Measurements from ENCODE around the gene RSBN1L. TPM values are rescaled to one million over a fixed set of nuclear protein-coding genes. Genes with fewer than 3 reads are reported as not detected.
A peak's percentile ranks its signal among the peaks of the same experiment; 100 is the strongest.
"Not testable (repeated sequence)": the region's sequence is repeated elsewhere in the genome, so short reads cannot be mapped to it uniquely, and the experiment has no call there.

RSBN1L gene
- total RNA-seq, 1 donor from 2014 or later = 24.7 TPM

DNA sequence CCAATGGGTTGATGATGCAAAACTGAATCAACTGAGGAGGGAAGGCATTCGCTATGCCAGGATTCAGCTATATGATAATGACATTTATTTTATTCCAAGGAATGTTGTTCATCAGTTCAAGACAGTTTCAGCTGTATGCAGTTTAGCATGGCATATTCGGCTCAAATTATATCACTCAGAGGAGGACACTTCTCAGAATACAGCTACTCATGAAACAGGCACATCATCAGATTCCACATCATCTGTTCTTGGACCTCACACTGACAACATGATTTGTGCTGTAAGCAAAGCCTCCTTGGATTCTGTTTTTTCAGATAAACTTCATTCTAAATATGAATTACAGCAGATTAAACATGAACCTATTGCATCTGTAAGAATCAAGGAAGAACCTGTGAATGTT is 82.3 kb downstream of the RSBN1L start:
- DNase-seq = no peak

DNA sequence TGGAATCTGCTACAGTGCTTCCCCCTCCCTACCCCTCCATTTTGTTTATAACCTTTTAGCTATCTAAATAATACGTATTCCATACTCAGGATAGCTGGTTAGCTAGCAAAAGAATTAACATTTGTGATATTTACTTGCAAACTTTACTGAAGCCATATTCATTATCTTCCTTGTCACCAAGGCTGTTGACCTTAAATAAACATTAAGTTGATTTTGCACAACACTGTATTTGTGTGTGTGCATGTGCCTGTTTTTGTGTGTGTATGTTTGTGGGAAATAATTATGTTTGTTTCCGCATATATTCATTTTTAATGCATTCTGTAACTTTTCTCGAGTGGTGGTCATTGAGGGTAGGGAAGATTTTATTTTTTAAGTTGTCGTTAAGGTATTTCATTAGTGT is 86.1 kb downstream of the RSBN1L start:
- no peak for DNase-seq

DNA sequence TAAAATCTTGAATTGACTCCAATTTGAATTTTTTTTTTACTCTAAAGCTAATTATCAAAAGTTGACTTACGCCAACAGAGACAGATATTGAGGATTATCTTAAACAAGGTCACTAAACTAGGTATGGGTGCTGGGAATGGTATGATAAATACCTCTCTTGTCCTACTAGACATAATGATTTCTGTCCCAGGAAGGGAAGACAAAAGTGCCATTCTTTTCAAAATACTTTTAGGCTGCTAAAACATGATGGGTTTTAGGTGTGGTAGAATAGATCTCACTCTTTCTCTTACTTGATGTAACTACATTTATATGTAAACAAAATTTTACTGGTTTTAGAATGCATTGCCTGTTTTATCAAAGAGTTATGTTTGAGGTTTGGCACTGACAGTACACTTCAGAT is 86.9 kb downstream of the RSBN1L start:
- no peak for DNase-seq

DNA sequence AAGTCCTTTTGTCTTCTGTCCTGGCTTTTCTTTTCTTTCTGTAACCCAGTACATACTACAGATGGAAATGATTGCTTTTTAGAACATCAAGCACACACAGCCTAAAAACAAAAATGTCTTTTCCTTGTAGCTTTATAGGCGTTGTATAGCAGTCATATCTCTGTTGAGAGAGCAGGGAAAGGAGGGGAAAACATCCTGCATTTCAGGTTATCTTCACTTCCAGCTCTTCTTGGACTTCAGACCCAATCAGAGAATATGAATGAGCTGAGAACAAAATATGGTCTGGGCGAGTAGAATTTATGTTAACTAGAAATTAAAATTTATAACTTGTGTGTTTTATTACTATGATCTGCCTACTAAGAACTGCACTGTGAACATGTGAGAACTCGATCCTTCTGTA is 87.3 kb downstream of the RSBN1L start:
- no peak for DNase-seq

DNA sequence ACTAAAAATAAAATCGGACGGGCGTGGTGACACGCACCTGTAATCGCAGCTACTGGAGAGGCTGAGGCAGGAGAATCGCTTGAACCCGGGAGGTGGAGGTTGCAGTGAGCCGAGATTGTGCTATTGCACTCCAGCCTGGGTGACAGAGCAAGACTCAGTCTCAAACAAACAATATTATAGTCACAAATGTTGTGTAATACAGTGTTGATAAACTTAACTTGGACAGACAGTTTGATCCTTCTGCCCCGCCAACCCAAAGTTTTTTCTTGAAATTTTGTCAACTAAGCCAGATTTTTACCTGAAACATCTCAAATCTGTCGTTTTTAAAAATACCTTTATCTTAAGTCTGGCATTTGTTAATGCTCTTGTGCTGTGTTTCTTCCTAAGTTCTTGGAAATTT is 88.2 kb downstream of the RSBN1L start:
- not testable (repeated sequence) for DNase-seq

DNA sequence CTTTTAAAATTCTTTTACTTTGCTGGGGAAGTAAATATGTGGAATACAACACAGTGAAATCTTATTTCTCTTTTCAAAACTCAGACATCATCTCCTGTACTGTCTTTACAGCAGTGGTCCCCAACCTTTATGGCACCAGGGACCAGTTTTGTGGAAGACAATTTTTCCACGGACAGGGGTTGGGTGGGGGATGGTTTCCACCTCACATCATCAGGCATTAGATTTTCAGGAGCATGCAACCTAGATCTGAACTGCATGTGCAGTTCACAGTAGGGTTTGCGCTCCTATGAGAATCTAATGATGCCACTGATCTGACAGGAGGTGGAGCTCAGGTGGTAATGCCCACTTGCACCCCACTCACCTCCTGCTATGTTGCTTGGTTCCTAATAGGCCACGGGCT is 89.8 kb downstream of the RSBN1L start:
- DNase-seq = no peak

DNA sequence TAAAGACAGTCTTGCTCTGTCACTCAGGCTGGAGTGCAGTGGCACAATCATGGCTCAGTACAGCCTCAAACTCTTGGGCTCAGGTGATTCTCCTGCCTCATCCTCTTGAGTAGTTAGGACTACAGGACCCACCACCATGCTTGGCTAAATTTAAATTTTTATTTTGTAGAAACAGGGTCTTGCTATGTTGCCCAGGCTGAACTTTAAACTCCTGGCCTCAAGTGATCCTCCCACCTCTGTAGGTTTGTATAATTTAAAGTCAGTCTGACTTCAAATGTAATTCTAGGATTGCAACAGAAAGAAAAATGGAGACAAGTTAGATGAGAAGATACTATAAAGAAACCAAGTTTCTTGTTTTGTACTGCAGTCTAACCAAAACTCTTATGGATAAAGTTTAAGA is 90.5 kb downstream of the RSBN1L start:
- no peak for DNase-seq

DNA sequence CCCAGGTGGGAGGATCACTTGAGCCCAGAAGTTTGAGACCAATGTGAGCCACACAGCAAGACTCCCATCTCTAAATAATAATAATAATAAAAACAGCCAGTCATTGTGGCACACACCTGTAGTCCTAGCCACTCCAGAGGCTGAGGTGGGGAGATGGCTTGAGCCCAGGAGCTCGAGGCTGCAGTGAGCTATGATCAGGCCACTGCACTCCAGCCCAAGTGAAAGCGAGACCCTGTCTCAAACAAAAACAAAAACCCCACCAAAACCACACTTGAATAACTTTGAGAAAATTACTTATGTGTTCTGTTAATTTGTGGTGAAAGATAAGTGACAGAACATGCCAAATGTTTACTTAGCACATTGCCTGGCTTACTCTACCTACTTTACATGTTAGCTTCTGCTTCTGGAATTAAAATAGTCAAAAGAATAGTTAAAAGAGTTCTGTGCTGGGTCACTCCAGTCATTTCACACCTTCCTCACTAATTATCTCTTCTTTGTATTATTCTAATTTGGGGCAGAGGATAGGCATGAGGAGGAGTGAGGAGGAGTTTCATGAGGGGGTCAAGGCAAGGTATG is 92.2 kb downstream of the RSBN1L start:
- no peak for DNase-seq

DNA sequence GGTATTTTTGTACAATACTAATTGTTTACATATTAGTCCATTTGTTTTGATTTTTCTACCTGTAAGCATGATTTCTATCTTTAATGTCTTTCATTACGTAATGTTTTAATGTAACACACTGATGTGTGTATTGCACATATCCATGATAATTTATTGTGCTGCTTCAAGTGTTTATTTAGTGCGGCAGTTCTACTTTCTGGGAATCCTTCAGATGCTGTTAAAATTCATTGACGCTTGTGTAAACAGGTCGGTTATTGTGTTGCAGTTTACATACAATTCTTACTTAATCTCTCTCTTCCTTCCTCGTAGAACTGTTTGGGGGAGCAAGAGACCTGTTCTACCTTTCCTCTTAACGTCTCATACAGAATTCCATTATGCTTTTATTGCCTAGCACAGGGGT is 95.1 kb downstream of the RSBN1L start:
- DNase-seq = no peak

DNA sequence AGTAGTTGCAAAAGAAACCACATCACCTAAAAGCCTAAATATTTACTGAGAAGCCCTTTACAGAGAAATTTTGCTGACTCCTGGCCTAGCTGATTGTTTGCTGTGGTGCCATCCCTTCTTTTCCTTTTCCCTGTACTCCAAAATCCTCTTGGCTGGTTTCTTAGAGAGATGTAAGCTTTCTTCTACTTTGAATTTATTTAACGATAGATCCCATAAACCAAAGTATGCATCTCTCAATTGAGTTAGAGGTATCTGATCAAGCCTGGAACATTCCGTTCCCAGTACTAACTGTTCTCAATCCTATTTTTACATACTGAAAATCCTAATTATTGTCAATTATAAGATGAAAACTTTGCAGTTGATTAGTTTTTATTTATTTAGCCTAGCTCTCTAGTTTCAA is 95.7 kb downstream of the RSBN1L start:
- DNase-seq = no peak

DNA sequence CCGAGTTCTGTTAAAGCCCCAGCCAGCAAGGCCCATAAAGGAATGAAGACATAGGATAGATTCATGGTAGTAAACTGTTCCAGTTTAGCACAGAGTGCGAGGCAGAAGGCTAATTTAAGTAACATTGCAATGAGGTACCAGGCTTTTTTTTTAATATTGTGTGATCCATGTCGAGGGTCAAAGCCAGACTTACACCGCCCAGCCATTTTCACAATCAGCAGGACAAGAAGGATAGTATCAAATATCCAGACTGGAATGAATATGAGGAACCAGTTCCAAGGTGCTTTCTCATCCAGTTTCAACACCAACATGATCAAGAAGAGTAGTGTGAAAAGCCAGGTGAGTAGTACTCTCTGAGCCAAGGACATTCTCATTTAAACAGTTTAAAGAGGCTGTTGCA is 97.7 kb downstream of the RSBN1L start:
- no peak for DNase-seq

DNA sequence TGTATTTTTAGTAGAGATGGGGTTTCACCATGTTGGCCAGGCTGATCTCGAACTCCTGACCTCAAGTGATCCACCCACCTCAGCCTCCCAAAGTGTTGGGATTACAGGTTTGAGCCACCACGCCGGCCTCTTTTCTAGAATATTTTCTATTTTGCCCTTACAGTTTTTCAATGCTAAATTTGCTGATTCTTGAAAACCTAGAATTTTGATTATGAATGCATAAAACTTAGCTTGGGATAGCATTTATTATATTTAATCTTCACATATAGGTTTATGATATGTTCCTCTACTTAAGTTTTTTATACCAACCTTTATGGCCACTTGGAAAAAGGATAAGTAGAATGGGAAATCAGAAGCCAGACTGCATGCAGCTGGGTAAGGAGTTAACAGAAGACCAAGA is 99.8 kb downstream of the RSBN1L start:
- DNase-seq = no peak

DNA sequence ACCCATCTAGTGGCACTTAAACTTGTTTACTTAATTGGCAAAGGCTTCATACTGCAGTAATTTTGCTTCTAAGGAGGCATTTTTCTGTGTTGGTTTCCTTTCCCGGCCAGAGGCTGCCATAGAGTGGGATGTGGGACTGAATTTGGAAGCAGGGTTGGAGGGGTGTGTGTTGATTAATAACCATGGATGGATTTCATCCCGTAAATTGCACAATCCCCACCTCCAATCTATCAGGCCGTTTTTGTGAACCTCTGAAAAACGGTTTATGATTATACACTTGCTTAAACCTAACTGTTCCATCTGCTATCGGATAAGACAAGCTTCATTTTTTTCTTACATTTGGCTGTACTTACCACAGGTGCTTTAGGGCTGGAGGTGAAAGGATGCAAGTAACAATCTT is 100.7 kb downstream of the RSBN1L start:
- DNase-seq = no peak

DNA sequence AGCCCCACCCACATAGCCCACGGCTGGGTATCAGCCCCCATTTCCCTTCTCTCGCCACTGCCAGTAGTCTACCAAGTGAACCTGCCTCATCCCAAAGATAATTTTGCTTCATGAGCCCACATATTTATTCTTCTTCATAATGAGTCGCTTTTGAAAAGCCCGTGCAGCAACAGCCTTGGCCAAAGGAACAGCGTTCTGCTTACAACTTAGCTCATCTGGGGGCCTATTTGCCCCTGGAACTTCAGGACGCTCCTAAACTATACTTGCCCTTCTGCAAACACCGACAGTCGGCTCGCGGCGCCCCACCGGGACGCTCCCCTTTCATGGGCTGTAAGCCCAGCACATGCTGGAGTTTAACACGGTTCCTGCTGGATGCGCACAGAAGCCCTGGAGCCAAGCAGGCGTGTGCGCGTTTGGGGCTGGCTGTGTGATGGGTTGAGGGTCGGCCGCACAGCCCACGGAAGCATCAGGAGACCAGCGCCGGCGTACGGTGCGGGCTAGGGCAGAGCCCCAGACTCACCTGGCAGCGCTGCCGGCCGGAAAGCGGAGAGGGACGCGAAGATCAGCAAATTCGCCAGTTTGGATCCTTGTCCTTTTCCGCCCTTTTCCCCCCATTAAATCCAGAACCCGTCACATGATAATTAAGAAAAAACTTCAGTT is 101.6 kb downstream of the RSBN1L start:
- DNase-seq = no peak

DNA sequence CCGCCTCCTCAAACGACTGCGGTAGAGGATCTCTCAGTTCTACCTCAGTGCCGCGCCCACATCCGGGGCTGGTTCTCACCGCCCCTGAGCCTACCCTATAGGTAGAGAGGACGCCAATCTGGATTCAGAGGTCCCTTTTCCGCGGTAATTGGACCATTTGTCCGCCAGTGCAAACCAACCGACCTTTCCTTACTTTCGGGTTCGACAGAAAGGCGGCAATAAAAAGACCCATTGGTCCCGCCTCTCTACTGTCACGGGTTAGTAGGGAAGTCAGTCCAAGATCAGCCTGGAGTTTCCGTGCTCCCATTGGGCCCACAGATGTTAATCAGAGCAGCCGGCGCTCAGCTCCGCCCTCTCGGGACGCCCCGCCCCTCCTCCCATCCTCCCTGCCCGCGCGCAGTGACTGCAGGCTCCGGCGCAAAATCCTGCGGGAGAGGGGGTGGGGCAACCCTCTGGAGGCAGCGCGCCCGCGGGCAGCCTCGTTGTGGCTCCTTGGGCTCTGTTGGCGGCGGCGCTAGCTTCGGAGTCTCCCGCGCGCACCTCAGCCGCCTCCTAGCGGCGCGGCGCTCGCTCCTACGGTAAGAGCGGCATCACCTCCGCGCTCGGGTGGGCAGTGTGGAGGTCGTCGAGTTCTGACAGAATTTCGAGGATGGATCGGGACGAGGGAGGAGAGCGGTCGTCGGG is 102.3 kb downstream of the RSBN1L start, which contains the start of the genes PHTF2 and TMEM60:
Gene PHTF2 (plus strand): TSS at position 380 of the 684 bp plus-strand sequence.
Gene TMEM60 (minus strand): TSS at position 41 of the 684 bp plus-strand sequence. CDS start 4,061 bp downstream, outside the sequence.
- DNase-seq = peak; percentile 99

DNA sequence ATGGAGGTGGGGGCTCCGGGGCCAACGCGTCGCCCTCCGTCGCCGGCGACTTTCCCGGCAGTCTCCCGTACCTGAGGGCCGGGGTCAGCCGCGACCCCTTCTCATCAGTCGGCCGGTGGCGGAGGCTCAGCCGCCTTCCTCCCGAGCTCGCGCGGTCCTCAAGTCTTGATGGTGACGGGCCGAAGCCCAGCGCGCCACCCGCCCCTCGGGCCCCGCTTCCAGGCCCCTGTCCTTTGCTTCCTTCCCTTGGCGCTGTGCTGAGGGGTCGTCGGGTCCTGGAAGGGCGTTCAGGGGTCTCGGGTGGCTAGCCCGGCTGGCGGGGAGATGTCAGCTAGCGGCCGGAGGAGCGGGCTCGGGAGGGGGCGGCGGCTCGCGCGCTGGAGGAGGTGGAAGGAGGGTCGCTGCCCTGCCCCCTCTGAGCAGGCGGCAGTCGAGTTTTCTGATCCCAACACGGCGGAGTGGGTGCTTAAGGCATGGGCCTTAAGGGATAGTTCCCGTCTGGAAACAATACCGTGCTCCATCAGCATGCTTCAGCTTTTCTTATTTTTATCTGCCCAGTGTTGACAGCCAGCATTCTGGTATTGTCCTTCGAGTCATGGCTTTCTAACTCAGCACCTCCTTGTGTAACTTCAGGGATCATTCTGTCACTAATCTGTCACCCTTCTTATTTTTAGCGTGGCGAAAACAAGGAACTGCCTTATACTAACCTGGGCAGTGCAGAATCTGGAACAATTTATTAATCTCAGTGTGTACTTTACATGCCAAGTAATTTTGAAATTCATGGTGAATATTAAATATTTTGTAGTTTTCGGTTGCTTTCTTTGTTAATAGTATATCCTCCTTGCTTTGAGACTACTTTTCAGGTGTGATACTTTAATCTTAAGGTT is 103.1 kb downstream of the RSBN1L start:
- peak; percentile 54 for DNase-seq

DNA sequence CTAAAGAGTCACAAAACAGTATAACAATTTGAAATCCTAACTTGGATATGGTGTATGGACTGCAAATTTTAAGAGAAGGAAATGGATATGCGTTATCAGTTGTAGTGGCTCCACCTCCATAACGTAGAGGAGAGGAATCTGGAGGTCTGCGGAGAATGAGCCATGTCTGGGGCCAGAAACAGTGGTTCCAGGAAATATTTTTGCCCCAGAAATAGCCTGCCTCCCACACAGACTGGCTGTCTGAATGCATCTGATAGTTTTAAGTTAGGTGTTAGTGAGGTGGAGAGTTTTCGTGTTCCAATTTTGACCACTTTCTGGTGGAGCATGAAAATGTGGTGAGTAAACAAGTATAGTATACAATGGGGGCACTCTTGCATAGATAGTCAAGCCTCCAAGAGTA is 103.9 kb downstream of the RSBN1L start:
- peak; percentile 25 for DNase-seq

DNA sequence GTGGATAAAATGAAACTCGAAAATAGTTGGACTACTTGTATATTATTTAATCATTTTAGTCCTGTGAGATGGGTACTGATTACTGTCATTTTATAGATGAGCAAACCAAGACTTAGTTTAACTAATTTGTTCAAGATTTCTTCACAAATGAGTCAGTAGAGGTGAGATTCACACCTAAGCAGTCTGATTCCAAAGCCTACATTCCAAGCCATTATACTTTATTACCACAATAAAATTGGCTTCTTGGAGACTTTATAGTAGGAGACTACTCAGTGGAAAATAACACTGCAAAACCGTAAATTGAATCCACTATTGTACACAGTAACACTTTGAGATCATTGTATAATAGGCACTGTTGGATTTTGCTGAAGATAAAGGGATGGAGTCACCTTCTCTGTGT is 104.5 kb downstream of the RSBN1L start:
- DNase-seq = no peak

DNA sequence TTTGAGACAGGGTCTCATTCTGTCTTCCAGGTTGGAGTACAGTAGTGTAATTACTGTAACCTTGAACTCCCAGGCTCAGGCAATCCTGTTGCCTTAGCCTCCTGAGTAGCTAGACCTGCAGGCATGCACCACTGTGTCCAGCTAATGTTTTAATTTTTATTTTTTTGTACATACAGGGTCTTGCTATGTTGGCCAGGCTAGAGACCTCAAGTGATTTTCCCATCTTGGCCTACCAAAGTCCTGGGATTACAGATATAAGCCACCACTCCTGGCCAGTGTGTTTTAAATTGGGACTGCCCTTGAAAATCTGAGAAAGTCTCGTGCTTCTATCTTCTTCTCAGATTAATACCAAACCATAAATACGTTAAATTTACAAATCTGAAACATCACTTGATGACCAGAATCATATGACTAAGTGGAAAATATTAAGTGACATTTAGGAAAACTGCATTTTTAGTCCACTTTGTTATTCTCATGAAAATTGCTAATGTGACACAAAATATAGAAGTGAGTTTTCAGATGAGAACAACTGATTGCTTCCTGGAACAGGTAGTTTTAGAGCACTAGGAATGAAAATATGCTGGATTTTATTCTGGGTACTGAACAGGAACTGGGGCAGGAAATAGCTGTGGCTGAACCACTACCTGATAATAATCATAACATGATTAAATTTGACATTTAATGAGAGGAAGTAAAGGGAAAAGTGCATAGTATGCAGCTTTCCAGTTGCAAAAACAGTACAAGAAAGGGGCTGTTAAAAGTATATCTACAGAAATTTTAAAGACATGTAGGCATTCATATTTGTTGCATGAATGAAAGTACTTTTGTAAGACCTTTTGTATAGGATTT is 106.5 kb downstream of the RSBN1L start:
- DNase-seq = peak; percentile 33

DNA sequence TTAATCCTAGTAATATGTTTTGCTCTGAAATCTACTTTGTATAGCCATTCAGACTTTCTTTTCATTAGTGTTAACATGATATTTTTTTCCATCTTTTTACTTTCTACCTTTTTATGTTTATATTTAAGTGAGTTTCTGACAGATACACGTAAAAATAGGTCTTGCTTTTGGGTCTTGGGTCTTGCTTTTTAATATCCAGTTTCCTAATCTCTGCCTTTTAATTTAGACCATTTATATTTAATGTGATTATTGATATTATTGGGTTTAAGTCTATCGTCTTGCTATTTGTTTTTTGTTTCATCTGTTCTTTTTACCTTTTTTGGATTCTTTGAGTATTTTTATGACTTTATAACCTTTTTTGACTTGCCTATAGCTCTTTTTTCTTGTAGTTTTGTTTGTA is 110.2 kb downstream of the RSBN1L start:
- no peak for DNase-seq

DNA sequence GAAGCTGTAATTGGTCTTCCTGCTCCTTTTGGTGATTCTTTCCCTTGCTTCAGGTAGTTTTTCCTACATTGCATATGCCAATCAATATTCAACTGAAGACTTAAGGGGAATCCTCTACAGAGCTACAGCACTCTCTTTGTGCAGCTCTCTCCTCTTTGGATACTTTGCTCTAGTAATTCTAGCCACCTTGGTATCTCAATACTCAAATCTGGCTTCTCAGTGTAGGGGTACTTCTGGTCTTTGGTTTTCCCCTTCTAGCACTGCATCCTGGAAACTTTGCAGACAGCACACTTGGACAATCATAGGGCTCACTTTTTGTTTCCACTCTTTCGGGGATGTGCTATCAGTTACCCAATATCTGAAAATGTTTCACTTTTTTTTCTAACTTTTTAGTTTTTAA is 112.3 kb downstream of the RSBN1L start:
- DNase-seq = no peak
